Nephron progenitor cell (in vitro differentiated cells): ENCODE measurements around the gene EPHB1.

Experiments used
- DNase-seq: peaks from one replicate; pipeline ENCODE4 v3.0.0; 2021
- H3K27ac Mint-ChIP-seq: 2 replicates; pipeline ENCODE4 v1.8.0; 2021; ENCODE audit warnings: mild to moderate bottlenecking, moderate library complexity, mixed read lengths
- H3K27me3 Mint-ChIP-seq: 2 replicates; pipeline ENCODE4 v1.8.0; 2021; ENCODE audit warnings: mild to moderate bottlenecking, low read depth, mixed read lengths; ENCODE audit not compliant: poor library complexity
- H3K36me3 Mint-ChIP-seq: 2 replicates; pipeline ENCODE4 v1.8.0; 2021; ENCODE audit warnings: low read depth, mixed read lengths
- H3K4me1 Mint-ChIP-seq: 2 replicates; pipeline ENCODE4 v1.8.0; 2021; ENCODE audit warnings: mixed read lengths
- H3K4me3 Mint-ChIP-seq: 2 replicates; pipeline ENCODE4 v1.8.0; 2021; ENCODE audit warnings: mild to moderate bottlenecking, moderate library complexity, mixed read lengths
- H3K9me3 Mint-ChIP-seq: 2 replicates; pipeline ENCODE4 v1.8.0; 2021; ENCODE audit warnings: mild to moderate bottlenecking, moderate library complexity, mixed read lengths
- TF ChIP-seq, protein P1 (sequence below): fragments of 200-600 bp; sonication (generic); IDR thresholded peaks from 2 replicates; pipeline ENCODE4 v1.5.0; 2021; ENCODE audit warnings: antibody characterized with exemption

The EPHB1 gene

GRCh38 chr3:134836921-134837320 is 41.9 kb downstream of the EPHB1 start:
- no peak overlapping the region for H3K27ac Mint-ChIP-seq
- peaks cover 7% of the 10 kb centered on the region for H3K27me3 Mint-ChIP-seq
- no peak overlapping the region for H3K4me3 Mint-ChIP-seq
- H3K36me3 Mint-ChIP-seq = no peaks in the 10 kb centered on the region
- H3K9me3 Mint-ChIP-seq = no peaks in the 10 kb centered on the region
- DNase-seq = no peak
- TF ChIP-seq, protein P1, sequence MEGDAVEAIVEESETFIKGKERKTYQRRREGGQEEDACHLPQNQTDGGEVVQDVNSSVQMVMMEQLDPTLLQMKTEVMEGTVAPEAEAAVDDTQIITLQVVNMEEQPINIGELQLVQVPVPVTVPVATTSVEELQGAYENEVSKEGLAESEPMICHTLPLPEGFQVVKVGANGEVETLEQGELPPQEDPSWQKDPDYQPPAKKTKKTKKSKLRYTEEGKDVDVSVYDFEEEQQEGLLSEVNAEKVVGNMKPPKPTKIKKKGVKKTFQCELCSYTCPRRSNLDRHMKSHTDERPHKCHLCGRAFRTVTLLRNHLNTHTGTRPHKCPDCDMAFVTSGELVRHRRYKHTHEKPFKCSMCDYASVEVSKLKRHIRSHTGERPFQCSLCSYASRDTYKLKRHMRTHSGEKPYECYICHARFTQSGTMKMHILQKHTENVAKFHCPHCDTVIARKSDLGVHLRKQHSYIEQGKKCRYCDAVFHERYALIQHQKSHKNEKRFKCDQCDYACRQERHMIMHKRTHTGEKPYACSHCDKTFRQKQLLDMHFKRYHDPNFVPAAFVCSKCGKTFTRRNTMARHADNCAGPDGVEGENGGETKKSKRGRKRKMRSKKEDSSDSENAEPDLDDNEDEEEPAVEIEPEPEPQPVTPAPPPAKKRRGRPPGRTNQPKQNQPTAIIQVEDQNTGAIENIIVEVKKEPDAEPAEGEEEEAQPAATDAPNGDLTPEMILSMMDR = no peak
- no peaks in the 10 kb centered on the region for H3K4me1 Mint-ChIP-seq

- no peak overlapping the region for H3K27ac Mint-ChIP-seq
- H3K9me3 Mint-ChIP-seq = peaks cover 14% of the 10 kb centered on the region
- peaks cover under 1% of the 10 kb centered on the region for H3K27me3 Mint-ChIP-seq
- H3K4me1 Mint-ChIP-seq = no peaks in the 10 kb centered on the region
- TF ChIP-seq, protein P1 = peak; percentile 35
- H3K4me3 Mint-ChIP-seq = no peak overlapping the region
- peaks cover 9% of the 10 kb centered on the region for H3K36me3 Mint-ChIP-seq
- no peak for DNase-seq
Observed at GRCh38 chr3:134838599-134838998, 43.5 kb downstream of the EPHB1 start.

GRCh38 chr3:134839422-134839821 is 44.4 kb downstream of the EPHB1 start:
- Mint-ChIP-seq H3K4me3 (no peak overlapping the region), H3K27ac (peak overlapping the region; percentile 5), H3K9me3 (peaks cover 22% of the 10 kb centered on the region), H3K4me1 (no peaks in the 10 kb centered on the region), H3K36me3 (peaks cover 9% of the 10 kb centered on the region), H3K27me3 (no peaks in the 10 kb centered on the region)
- TF ChIP-seq, protein P1 = no peak
- no peak for DNase-seq

DNA sequence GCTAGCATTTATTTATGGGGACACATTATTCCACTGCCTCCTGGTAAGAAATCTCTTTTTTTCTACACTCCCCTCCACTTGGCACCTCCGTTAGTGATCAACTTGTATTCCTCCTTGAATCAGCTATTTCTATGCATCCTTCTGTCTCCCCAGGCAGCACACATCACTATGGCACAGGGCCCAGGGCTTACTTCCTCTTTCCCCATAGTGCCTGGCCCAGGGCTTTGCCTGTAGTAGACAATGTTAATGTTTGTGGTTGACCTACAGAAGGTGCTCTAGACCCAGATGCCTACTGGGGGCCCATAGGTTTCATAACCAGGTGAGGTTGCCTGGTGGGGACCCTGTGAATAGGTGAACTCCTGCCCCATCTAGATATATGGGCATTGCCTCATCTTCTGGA is 44.9 kb downstream of the EPHB1 start:
- TF ChIP-seq, protein P1 = no peak
- Mint-ChIP-seq H3K27ac (no peak overlapping the region), H3K4me1 (no peaks in the 10 kb centered on the region), H3K27me3 (no peaks in the 10 kb centered on the region), H3K36me3 (peaks cover 9% of the 10 kb centered on the region), H3K9me3 (peaks cover 27% of the 10 kb centered on the region), H3K4me3 (no peak overlapping the region)
- no peak for DNase-seq

GRCh38 chr3:134840459-134840858 is 45.4 kb downstream of the EPHB1 start:
- H3K4me3 Mint-ChIP-seq = no peak overlapping the region
- H3K36me3 Mint-ChIP-seq = peaks cover 9% of the 10 kb centered on the region
- no peaks in the 10 kb centered on the region for H3K27me3 Mint-ChIP-seq
- DNase-seq = no peak
- TF ChIP-seq, protein P1 = no peak
- H3K9me3 Mint-ChIP-seq = peaks cover 27% of the 10 kb centered on the region
- H3K27ac Mint-ChIP-seq = no peak overlapping the region
- no peaks in the 10 kb centered on the region for H3K4me1 Mint-ChIP-seq

DNA sequence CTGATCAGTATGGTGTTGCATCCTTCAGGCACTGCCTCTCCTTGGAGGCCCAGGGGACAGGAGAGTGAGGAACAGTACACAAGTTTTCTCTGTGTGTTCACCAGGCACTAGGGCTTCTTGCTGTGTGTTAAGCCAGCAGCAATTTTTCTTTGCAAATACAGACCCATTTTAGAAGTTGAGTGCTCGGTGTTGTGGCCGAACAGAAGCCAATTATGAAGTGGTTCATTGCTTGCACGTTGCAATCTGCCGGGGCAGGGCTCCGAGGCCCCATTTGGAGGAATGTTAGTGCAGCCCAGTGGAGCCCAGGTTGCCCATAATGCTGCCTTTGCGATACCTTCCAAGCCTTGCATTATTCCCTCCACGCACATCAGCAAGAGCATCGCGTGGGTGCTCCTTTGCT is 51.0 kb downstream of the EPHB1 start:
- H3K4me1 Mint-ChIP-seq = peaks cover 22% of the 10 kb centered on the region
- peaks cover 27% of the 10 kb centered on the region for H3K9me3 Mint-ChIP-seq
- TF ChIP-seq, protein P1 = no peak
- peaks cover 9% of the 10 kb centered on the region for H3K36me3 Mint-ChIP-seq
- H3K27me3 Mint-ChIP-seq = peaks cover 19% of the 10 kb centered on the region
- no peak overlapping the region for H3K27ac Mint-ChIP-seq
- no peak overlapping the region for H3K4me3 Mint-ChIP-seq
- no peak for DNase-seq
